HepG2 (cell line): Measurements from ENCODE around the gene MAP1B. TPM values are rescaled to one million over a fixed set of nuclear protein-coding genes. Genes with fewer than 3 reads are reported as not detected.

ENCODE experiments used
- CREB1 ChIP-seq, 2 experiments: fragments of 450-650 bp in 1 of 2; IDR thresholded peaks; 2 replicates each; pipeline ENCODE4 v1.6.1; 2016 to 2017; ENCODE audit warnings: control low read depth in 1 of 2, mild to moderate bottlenecking in 1 of 2, missing compliant biosample characterization in 1 of 2, missing genetic modification characterization in 1 of 2
- GATAD1 ChIP-seq: IDR thresholded peaks from 2 replicates; pipeline ENCODE4 v1.6.1; 2016; ENCODE audit warnings: missing genetic modification reagents, missing compliant biosample characterization
- HNRNPH1 ChIP-seq: fragments of 200-400 bp; formaldehyde crosslinking; optimal IDR thresholded peaks from 2 replicates; pipeline ENCODE3; 2017; ENCODE audit warnings: mild to moderate bottlenecking, low read depth, low read length
- HNRNPLL ChIP-seq: fragments of 200-400 bp; formaldehyde crosslinking; IDR thresholded peaks from 2 replicates; pipeline ENCODE4 v1.6.1; 2017; ENCODE audit warnings: mild to moderate bottlenecking, low read depth, low read length; ENCODE audit not compliant: poor library complexity, severe bottlenecking
- IKZF4 ChIP-seq: sonication (generic); formaldehyde crosslinking; IDR thresholded peaks from 2 replicates; pipeline ENCODE4 v1.5.1; 2020; ENCODE audit warnings: borderline replicate concordance, mild to moderate bottlenecking, low read depth, missing genetic modification reagents; ENCODE audit errors: not compliant biosample characterization
- JUND ChIP-seq: sonication (generic); formaldehyde crosslinking; IDR thresholded peaks from 2 replicates; pipeline ENCODE4 v1.8.0; 2022; ENCODE audit warnings: mild to moderate bottlenecking, missing genetic modification reagents
- KDM2A ChIP-seq: sonication (generic); formaldehyde crosslinking; IDR thresholded peaks from 2 replicates; pipeline ENCODE4 v1.4.0; 2020; ENCODE audit warnings: low read depth, missing genetic modification reagents, borderline replicate concordance
- KLF13 ChIP-seq: sonication (generic); formaldehyde crosslinking; IDR thresholded peaks from 2 replicates; pipeline ENCODE4 v1.4.0; 2020; ENCODE audit warnings: mild to moderate bottlenecking, missing genetic modification reagents
- MAF1 ChIP-seq: sonication (generic); formaldehyde crosslinking; IDR thresholded peaks from 2 replicates; pipeline ENCODE4 v1.5.0; 2020; ENCODE audit warnings: missing genetic modification reagents, borderline replicate concordance
- NFKB2 ChIP-seq: sonication (generic); formaldehyde crosslinking; IDR thresholded peaks from 2 replicates; pipeline ENCODE4 v1.4.0; 2020; ENCODE audit warnings: missing genetic modification reagents, borderline replicate concordance
- NFYB ChIP-seq: sonication (generic); formaldehyde crosslinking; IDR thresholded peaks from 2 replicates; pipeline ENCODE4 v1.4.0; 2020; ENCODE audit warnings: missing genetic modification reagents
- NFYC ChIP-seq: IDR thresholded peaks from 2 replicates; pipeline ENCODE4 v1.6.1; 2016; ENCODE audit warnings: missing genetic modification reagents, missing compliant biosample characterization
- PHF8 ChIP-seq: sonication (generic); formaldehyde crosslinking; IDR thresholded peaks from 2 replicates; pipeline ENCODE4 v1.5.0; 2020; ENCODE audit warnings: missing genetic modification reagents
- SP2 ChIP-seq: sonication (generic); formaldehyde crosslinking; IDR thresholded peaks from 2 replicates; pipeline ENCODE4 v1.5.1; 2020; ENCODE audit warnings: mild to moderate bottlenecking, missing genetic modification reagents
- TAF1 ChIP-seq: sonication (generic); formaldehyde crosslinking; IDR thresholded peaks from 2 replicates; pipeline ENCODE4 v1.4.0; 2020; ENCODE audit warnings: missing genetic modification reagents
- TCF7L2 ChIP-seq: IDR thresholded peaks from 2 replicates; pipeline ENCODE4 v1.6.1; 2011; ENCODE audit warnings: mild to moderate bottlenecking, low read depth, low read length, moderate library complexity
- THRA ChIP-seq: sonication (generic); formaldehyde crosslinking; IDR thresholded peaks from 2 replicates; pipeline ENCODE4 v1.4.0; 2020; ENCODE audit warnings: missing genetic modification reagents, borderline replicate concordance
- UBTF ChIP-seq: sonication (generic); formaldehyde crosslinking; IDR thresholded peaks from 2 replicates; pipeline ENCODE4 v1.4.0; 2020; ENCODE audit warnings: mild to moderate bottlenecking, missing genetic modification reagents
- ZFP91 ChIP-seq: sonication (generic); formaldehyde crosslinking; IDR thresholded peaks from 2 replicates; pipeline ENCODE4 v1.9.0; 2022; ENCODE audit warnings: missing genetic modification reagents, mild to moderate bottlenecking, borderline replicate concordance
- ZNF136 ChIP-seq: sonication (generic); formaldehyde crosslinking; IDR thresholded peaks from 2 replicates; pipeline ENCODE4 v1.8.1; 2022; ENCODE audit warnings: low read depth, mild to moderate bottlenecking, moderate library complexity, missing genetic modification reagents
- ZNF414 ChIP-seq: sonication (generic); formaldehyde crosslinking; IDR thresholded peaks from 2 replicates; pipeline ENCODE4 v1.5.0; 2020; ENCODE audit warnings: missing genetic modification reagents
- ZNF577 ChIP-seq: sonication (generic); formaldehyde crosslinking; IDR thresholded peaks from 2 replicates; pipeline ENCODE4 v1.4.0; 2020; ENCODE audit warnings: mild to moderate bottlenecking, low read depth, missing genetic modification reagents, borderline replicate concordance
- ZNF777 ChIP-seq: sonication (generic); formaldehyde crosslinking; IDR thresholded peaks from 2 replicates; pipeline ENCODE4 v1.4.0; 2020; ENCODE audit warnings: missing genetic modification reagents
- polyA plus RNA-seq, 8 experiments: library from polyadenylated mRNA; depleted of rRNA in 3 of 8; stranded (reverse) in 7 of 8; unstranded in 1 of 8; fragments of >200 nt; fragmentation: Illumina TruSeq in 4 of 8; extraction: Trizol in 4 of 8; gene quantifications; 2 replicates each; pipeline versions ENCODE4 v1.2.1 to v1.2.3, GENCODE V29; 2011 to 2016; ENCODE audit warnings: low read depth in 4 of 8, missing spikeins in 1 of 8, mixed read lengths in 1 of 8; ENCODE audit not compliant: insufficient read depth in 1 of 8
- total RNA-seq, 5 experiments: library from RNA; depleted of rRNA; stranded (reverse); fragments of >200 nt; fragmentation: Illumina TruSeq; extraction: Trizol; gene quantifications; 2 replicates each; pipeline ENCODE4 v1.2.3, GENCODE V29; 2016; ENCODE audit warnings: low read depth in 1 of 5

The MAP1B gene
- total and polyA plus RNA-seq, 2 of the 13 experiments (the other 11 are each of a cell fraction or from before 2014, with no cell fraction given) = 3.3 to 6.2 TPM

- TF ChIP-seq KLF13 (CRISPR knock-in tag) = no peak
- TF ChIP-seq TAF1 = peak; percentile 48
- TF ChIP-seq ZNF136 (CRISPR knock-in tag) = no peak
- TF ChIP-seq HNRNPLL = peak; percentile 51
- no peak for TF ChIP-seq ZNF577 (CRISPR knock-in tag)
- TF ChIP-seq GATAD1 (CRISPR knock-in tag) = peak; percentile 32; the same call in 1 of the 2 replicates
- TF ChIP-seq NFYC (CRISPR knock-in tag) = peak; percentile 26; the same call in 1 of the 2 replicates
- no peak for TF ChIP-seq HNRNPH1
- peak; percentile 47; the same call in 1 of the 2 replicates for TF ChIP-seq PHF8 (CRISPR knock-in tag)
- no peak for TF ChIP-seq CREB1 (IDR thresholded peaks at IDR 0.05)
- no peak for TF ChIP-seq CREB1 (CRISPR knock-in tag; IDR thresholded peaks at IDR 0.05)
- TF ChIP-seq JUND = peak; percentile 50; the same call in 1 of the 2 replicates
- TF ChIP-seq THRA (CRISPR knock-in tag) = 0 out of 2 replicates have a peak, but pooled peaks have one; percentile 13
- TF ChIP-seq ZNF777 (CRISPR knock-in tag) = peak; percentile 73
- 0 out of 2 replicates have a peak, but pooled peaks have one; percentile 30 for TF ChIP-seq ZNF414
- peak; percentile 65; the same call in 1 of the 2 replicates for TF ChIP-seq KDM2A (CRISPR knock-in tag)
- TF ChIP-seq TCF7L2 = no peak
- peak; percentile 60 for TF ChIP-seq NFYB (CRISPR knock-in tag)
- TF ChIP-seq ZFP91 (CRISPR knock-in tag) = 0 out of 2 replicates have a peak, but pooled peaks have one; percentile 24
- 0 out of 2 replicates have a peak, but pooled peaks have one; percentile 32 for TF ChIP-seq NFKB2 (CRISPR knock-in tag)
- TF ChIP-seq MAF1 (CRISPR knock-in tag) = no peak
- no peak for TF ChIP-seq SP2
- peak; percentile 21; the same call in 1 of the 2 replicates for TF ChIP-seq UBTF (CRISPR knock-in tag)
- TF ChIP-seq IKZF4 (CRISPR knock-in tag) = peak; percentile 54
These were observed at the start of gene MAP1B (continued) for GRCh38 chr5:72107131-72107900.
